BJ (cell line): ENCODE data around the gene TEX11. TPM values are rescaled to one million over a fixed set of nuclear protein-coding genes. Genes with fewer than 3 reads are reported as not detected.
"Not testable (repeated sequence)": the region's sequence is repeated elsewhere in the genome, so short reads cannot be mapped to it uniquely, and the experiment has no call there.

Source experiments
- CTCF ChIA-PET: fragments of 350-600 bp; formaldehyde crosslinking; extraction: SDS; loops from one replicate; lab custom pipeline; 2021; ENCODE audit warnings: antibody characterized with exemption, inconsistent platforms; lab: Yijun Ruan, JAX
- POLR2A ChIA-PET: fragments of 300-600 bp; sonication (Branson Sonifier 250); formaldehyde crosslinking; extraction: SDS; loops from one replicate; lab custom pipeline; 2021; ENCODE audit warnings: antibody characterized with exemption; lab: Charles Lee
- DNase-seq: peaks from one replicate; pipeline ENCODE4 v3.0.0-alpha.2; 2011; ENCODE audit warnings: low read depth
- H3K27me3 ChIP-seq: 2 replicates; pipeline ENCODE4 v1.6.0; 2011; ENCODE audit warnings: low read length; ENCODE audit not compliant: control insufficient read depth, insufficient read depth
- H3K36me3 ChIP-seq: 2 replicates; pipeline ENCODE4 v1.5.1; 2011; ENCODE audit warnings: low read length; ENCODE audit not compliant: control insufficient read depth, insufficient read depth
- H3K4me3 ChIP-seq: 2 replicates; pipeline ENCODE4 v1.5.1; 2011; ENCODE audit warnings: low read depth, mild to moderate bottlenecking, control low read depth, low read length
- CTCF ChIP-seq: IDR thresholded peaks from 2 replicates; pipeline ENCODE4 v1.5.1; 2011; ENCODE audit warnings: low read depth, mild to moderate bottlenecking, control low read depth, inconsistent platforms, low read length, moderate library complexity; ENCODE audit not compliant: insufficient read depth
- polyA plus RNA-seq: library from polyadenylated mRNA; depleted of rRNA; stranded (reverse); fragments of >200 nt; gene quantifications from 2 replicates; pipeline ENCODE4 v1.2.3, GENCODE V29; 2011

Gene TEX11
- polyA plus RNA-seq, 1 experiment: not detected

DNA sequence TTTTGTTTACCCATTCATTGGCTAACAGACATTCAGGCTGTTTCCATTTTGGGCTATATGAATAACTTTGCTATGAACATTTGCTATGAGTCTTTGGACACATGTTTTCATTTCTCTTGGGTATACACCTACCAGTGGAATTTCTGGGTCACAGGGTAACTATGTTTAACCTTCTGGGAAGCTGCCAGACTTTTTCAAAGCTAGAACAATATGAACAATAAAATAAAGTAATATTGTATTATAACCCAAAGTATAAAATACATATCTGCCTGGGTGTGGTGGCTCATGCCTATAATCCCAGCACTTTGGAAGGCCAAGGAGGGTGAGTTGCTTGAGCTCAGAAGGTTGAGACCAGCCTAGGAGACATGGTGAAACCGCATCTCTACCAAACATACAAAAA lies 373.3 kb downstream of the TEX11 start:
- no peaks in the 10 kb centered on the region for H3K36me3 ChIP-seq
- ChIA-PET CTCF (no interaction called here), POLR2A (no interaction called here)
- H3K27me3 ChIP-seq: no peaks in the 10 kb centered on the region
- DNase-seq: no peak
- TF ChIP-seq CTCF: no peak
- no peak overlapping the region for H3K4me3 ChIP-seq

DNA sequence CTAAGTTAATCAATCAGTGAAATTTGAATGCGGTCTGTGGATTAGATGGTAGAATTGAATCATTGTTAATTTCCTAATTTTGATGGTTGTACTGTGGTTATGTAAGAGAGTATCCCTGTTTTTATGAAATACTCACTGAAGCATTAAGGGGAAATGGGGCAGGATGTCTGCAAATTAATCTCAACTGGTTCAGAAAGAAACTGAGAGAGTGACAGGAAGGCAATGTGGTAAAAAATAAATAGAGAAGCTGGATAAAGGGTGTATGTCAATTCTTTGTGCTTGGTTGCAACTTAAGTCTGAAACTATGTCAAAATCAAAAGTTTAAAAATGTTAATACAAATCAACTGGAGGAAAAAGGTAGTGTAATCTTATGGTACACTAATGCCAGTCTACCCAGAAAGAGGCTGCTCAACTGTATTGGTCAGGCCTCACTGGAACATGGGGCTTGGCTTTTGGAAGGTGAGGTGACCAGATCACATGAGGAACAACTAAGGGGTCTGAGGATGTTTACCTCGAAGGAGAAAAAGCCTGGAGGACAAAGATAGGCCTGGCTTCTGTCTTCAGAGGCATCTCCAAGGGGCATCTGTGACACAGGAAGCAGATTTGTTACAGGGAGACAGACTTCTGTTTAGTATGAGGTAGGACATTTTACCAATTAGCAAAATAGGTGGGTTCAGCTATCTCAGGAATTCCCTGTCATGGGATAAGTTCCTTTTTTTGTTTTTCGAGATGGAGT lies 380.7 kb downstream of the TEX11 start:
- no peak for TF ChIP-seq CTCF
- H3K27me3 ChIP-seq: no peaks in the 10 kb centered on the region
- ChIA-PET CTCF (no interaction called here), POLR2A (no interaction called here)
- DNase-seq: no peak
- no peak overlapping the region for H3K4me3 ChIP-seq
- H3K36me3 ChIP-seq: no peaks in the 10 kb centered on the region

- DNase-seq: no peak
- CTCF ChIA-PET: no interaction called here
- TF ChIP-seq CTCF: no peak
- POLR2A ChIA-PET: no interaction called here
- H3K36me3 ChIP-seq: no peaks in the 10 kb centered on the region
- no peak overlapping the region for H3K4me3 ChIP-seq
- H3K27me3 ChIP-seq: no peaks in the 10 kb centered on the region
Observed at GRCh38 chrX:70527053-70527452, 381.5 kb downstream of the TEX11 start.

GRCh38 chrX:70525733-70526132 lies 382.8 kb downstream of the TEX11 start:
- no peaks in the 10 kb centered on the region for H3K27me3 ChIP-seq
- no peak for TF ChIP-seq CTCF
- no peak overlapping the region for H3K4me3 ChIP-seq
- no peaks in the 10 kb centered on the region for H3K36me3 ChIP-seq
- no peak for DNase-seq
- POLR2A ChIA-PET: no interaction called here
- CTCF ChIA-PET: no interaction called here

DNA sequence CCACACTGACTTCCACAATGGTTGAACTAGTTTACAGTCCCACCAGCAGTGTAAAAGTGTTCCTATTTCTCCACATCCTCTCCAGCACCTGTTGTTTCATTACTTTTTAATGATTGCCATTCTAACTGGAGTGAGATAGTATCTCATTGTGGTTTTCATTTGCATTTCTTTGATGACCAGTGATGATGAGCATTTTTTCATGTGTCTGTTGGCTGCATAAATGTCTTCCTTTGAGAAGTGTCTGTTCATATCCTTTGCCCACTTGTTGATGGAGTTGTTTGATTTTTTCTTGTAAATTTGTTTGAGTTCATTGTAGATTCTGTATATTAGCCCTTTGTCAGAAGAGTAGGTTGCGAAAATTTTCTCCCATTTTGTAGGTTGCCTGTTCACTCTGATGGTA lies 392.8 kb downstream of the TEX11 start:
- POLR2A ChIA-PET, H3K36me3 ChIP-seq, DNase-seq, H3K4me3 ChIP-seq, CTCF ChIA-PET, H3K27me3 ChIP-seq: not testable (repeated sequence)

- CTCF ChIA-PET, H3K36me3 ChIP-seq, H3K4me3 ChIP-seq, POLR2A ChIA-PET, DNase-seq, H3K27me3 ChIP-seq: not testable (repeated sequence)
Observed at GRCh38 chrX:70515270-70515669, 393.2 kb downstream of the TEX11 start.
